GM18868 (cell line): ENCODE data around the gene MAPKAP1.

Experiments
- ATAC-seq: cut with Tn5 transposase; IDR thresholded peaks from one replicate; pipeline ENCODE4 v1.9.1; 2021; ENCODE audit warnings: mild to moderate bottlenecking, moderate library complexity; ENCODE audit not compliant: unreplicated experiment

The MAPKAP1 gene

GRCh38 chr9:125544484-125544883 is 162.5 kb downstream of the MAPKAP1 start:
- no peak for ATAC-seq

GRCh38 chr9:125541840-125542243 is 165.2 kb downstream of the MAPKAP1 start:
- no peak for ATAC-seq

GRCh38 chr9:125540497-125540896 is 166.5 kb downstream of the MAPKAP1 start:
- ATAC-seq, result no peak

GRCh38 chr9:125538092-125538473 is 168.9 kb downstream of the MAPKAP1 start:
- peak; percentile 66 for ATAC-seq

- peak; percentile 8 for ATAC-seq
Measured at GRCh38 chr9:125537442-125538091, 169.4 kb downstream of the MAPKAP1 start.

GRCh38 chr9:125536776-125537175 is 170.2 kb downstream of the MAPKAP1 start:
- no peak for ATAC-seq

GRCh38 chr9:125536167-125536772 is 170.7 kb downstream of the MAPKAP1 start:
- ATAC-seq, result no peak

- ATAC-seq, result no peak
Measured at GRCh38 chr9:125534971-125535701, 171.9 kb downstream of the MAPKAP1 start.

GRCh38 chr9:125532812-125533594 is 174.0 kb downstream of the MAPKAP1 start:
- ATAC-seq, result no peak

GRCh38 chr9:125532412-125532811 is 174.6 kb downstream of the MAPKAP1 start:
- ATAC-seq, result no peak

GRCh38 chr9:125529589-125530515 is 177.2 kb downstream of the MAPKAP1 start:
- peak; percentile 68 for ATAC-seq

- ATAC-seq, result no peak
Measured at GRCh38 chr9:125529107-125529506, 177.9 kb downstream of the MAPKAP1 start.

- ATAC-seq, result no peak
Measured at GRCh38 chr9:125527471-125528002, 179.5 kb downstream of the MAPKAP1 start.

GRCh38 chr9:125525921-125526631 is 180.9 kb downstream of the MAPKAP1 start:
- no peak for ATAC-seq

- no peak for ATAC-seq
Measured at GRCh38 chr9:125524583-125525355, 182.2 kb downstream of the MAPKAP1 start.

GRCh38 chr9:125523681-125524080 is 183.3 kb downstream of the MAPKAP1 start:
- ATAC-seq, result no peak

- no peak for ATAC-seq
Measured at GRCh38 chr9:125522328-125522725, 184.7 kb downstream of the MAPKAP1 start.

- no peak for ATAC-seq
Measured at GRCh38 chr9:125521462-125522327, 185.3 kb downstream of the MAPKAP1 start.
